Right lobe of liver (tissue), 6 donors: ENCODE data around the gene APMAP. TPM values are rescaled to one million over a fixed set of nuclear protein-coding genes. Genes with fewer than 3 reads are reported as not detected.
"Not testable (repeated sequence)": the region's sequence is repeated elsewhere in the genome, so short reads cannot be mapped to it uniquely, and the experiment has no call there.

Experiments used
- ATAC-seq, 4 donors: fragments of 200-7000 bp; cut with Tn5 transposase; one replicate each; pipeline ENCODE4 v1.9.1; 2020; ENCODE audit warnings: mild to moderate bottlenecking in 4 of 4, moderate library complexity in 4 of 4
- DNase-seq, 3 donors: peaks; one replicate each; pipeline ENCODE4 v3.0.0-alpha.2; 2020
- H3K27ac ChIP-seq, 3 donors: fragments of 200-600 bp; one replicate each; pipeline ENCODE4 v1.8.0; 2022
- H3K27me3 ChIP-seq, 2 donors: fragments of 200-600 bp; one replicate each; pipeline ENCODE4 v1.8.0; 2022
- H3K36me3 ChIP-seq, 4 donors: fragments of 200-600 bp; sonication (generic) in 1 of 4; one replicate each; pipeline versions ENCODE4 v1.5.1 to v1.8.0; 2017 to 2022; ENCODE audit warnings: control low read depth in 1 of 4
- H3K4me1 ChIP-seq, 4 donors: fragments of 200-600 bp; sonication (generic) in 1 of 4; one replicate each; pipeline versions ENCODE4 v1.5.1 to v1.8.0; 2017 to 2022; ENCODE audit warnings: control low read depth in 1 of 4
- H3K4me3 ChIP-seq, 3 donors: fragments of 200-600 bp; one replicate each; pipeline ENCODE4 v1.8.0; 2022
- H3K9me3 ChIP-seq, 4 donors: fragments of 200-600 bp; sonication (generic) in 1 of 4; one replicate each; pipeline versions ENCODE4 v1.5.1 to v1.8.0; 2017 to 2022; ENCODE audit warnings: control low read depth in 1 of 4
- POLR2A ChIP-seq: fragments of 450-650 bp; IDR thresholded peaks from one replicate; pipeline ENCODE4 v1.6.1; 2017; ENCODE audit warnings: antibody characterized with exemption, mild to moderate bottlenecking
- WGBS: methylation state at CpG from one replicate; pipeline ENCODE4 v1.1.6; 2018; ENCODE audit warnings: low coverage, low lambda C conversion rate; ENCODE audit not compliant: insufficient coverage; ENCODE audit errors: missing lambda C conversion rate; 5-methylcytosine and 5-hydroxymethylcytosine counted together
- intact Hi-C, 2 donors: fragments of 100-400 bp; cut with DNase I; formaldehyde crosslinking; loops; one replicate each; pipeline versions ENCODE4 v1.11.2 to v1.14.1; 2022
- total RNA-seq, 6 experiments: library from RNA; depleted of rRNA in 2 of 6; stranded (reverse); fragments of >200 nt in 2 of 6; fragmentation: NEBNext Ultra II Directional in 3 of 6; extraction: Animal tissue kit (Norgen Biotek cat#: 25700) in 3 of 6; gene quantifications; one replicate each; pipeline versions ENCODE4 v1.1.0 to v1.2.4, GENCODE V29; 2016 to 2023
- TF ChIP-seq, protein P1 (sequence below), 4 donors: fragments of 200-600 bp in 3 of 4; fragments of 450-650 bp in 1 of 4; IDR thresholded peaks; one replicate each; pipeline versions ENCODE4 v1.5.1 to v1.8.0; 2016 to 2022; ENCODE audit warnings: antibody characterized with exemption in 4 of 4, mild to moderate bottlenecking in 2 of 4
- donor health status: DM: no; HTN: yes; CAD: no.
- donor health status: DM: no; HTN: no; CAD: no.
- donor health status: DM: no; HTN: no; CAD: no.
- donor health status: DM: no; HTN: yes; CAD: no.
- donor health status: DM: no; HTN: yes; CAD: no.

Gene APMAP
- total RNA-seq, 6 experiments from 2014 or later, result 130 to 210 (median 140) TPM

DNA sequence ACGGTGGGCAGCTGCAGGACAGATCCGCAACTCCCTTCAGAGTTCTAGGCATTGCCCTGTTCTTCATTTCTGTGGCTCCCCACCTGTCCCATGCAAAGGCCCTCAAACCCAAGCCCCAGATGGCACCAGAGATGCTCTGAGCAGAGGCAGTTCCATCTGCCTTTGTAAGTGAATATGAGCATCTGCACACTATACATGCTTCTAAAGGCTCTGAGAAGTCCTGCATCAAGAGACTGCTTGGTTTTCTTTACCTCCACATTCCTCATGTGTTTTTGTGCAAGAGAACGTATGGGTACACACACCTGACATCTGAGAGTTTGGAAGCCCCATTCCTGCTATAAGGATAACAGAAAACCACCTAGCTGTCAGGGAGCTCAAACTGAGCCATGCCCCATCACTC lies 57.8 kb downstream of the APMAP start:
- TF ChIP-seq, protein P1, sequence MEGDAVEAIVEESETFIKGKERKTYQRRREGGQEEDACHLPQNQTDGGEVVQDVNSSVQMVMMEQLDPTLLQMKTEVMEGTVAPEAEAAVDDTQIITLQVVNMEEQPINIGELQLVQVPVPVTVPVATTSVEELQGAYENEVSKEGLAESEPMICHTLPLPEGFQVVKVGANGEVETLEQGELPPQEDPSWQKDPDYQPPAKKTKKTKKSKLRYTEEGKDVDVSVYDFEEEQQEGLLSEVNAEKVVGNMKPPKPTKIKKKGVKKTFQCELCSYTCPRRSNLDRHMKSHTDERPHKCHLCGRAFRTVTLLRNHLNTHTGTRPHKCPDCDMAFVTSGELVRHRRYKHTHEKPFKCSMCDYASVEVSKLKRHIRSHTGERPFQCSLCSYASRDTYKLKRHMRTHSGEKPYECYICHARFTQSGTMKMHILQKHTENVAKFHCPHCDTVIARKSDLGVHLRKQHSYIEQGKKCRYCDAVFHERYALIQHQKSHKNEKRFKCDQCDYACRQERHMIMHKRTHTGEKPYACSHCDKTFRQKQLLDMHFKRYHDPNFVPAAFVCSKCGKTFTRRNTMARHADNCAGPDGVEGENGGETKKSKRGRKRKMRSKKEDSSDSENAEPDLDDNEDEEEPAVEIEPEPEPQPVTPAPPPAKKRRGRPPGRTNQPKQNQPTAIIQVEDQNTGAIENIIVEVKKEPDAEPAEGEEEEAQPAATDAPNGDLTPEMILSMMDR (IDR thresholded peaks at IDR 0.05), result no peak
- no peak for TF ChIP-seq POLR2A
- ATAC-seq (no peak), DNase-seq (no peak)
- Histone ChIP-seq H3K4me3 (no peak overlapping the region), H3K4me1 (peaks cover 0 to 6% (median 2%) of the 10 kb centered on the region in 4 donors), H3K27me3 (no peaks in the 10 kb centered on the region), H3K9me3 (no peaks in the 10 kb centered on the region), H3K27ac (no peak overlapping the region), H3K36me3 (no peaks in the 10 kb centered on the region)
- intact Hi-C loops, result no loop called here
- WGBS, result 57% methylated on average over 1 of the region's 3 CpGs

DNA sequence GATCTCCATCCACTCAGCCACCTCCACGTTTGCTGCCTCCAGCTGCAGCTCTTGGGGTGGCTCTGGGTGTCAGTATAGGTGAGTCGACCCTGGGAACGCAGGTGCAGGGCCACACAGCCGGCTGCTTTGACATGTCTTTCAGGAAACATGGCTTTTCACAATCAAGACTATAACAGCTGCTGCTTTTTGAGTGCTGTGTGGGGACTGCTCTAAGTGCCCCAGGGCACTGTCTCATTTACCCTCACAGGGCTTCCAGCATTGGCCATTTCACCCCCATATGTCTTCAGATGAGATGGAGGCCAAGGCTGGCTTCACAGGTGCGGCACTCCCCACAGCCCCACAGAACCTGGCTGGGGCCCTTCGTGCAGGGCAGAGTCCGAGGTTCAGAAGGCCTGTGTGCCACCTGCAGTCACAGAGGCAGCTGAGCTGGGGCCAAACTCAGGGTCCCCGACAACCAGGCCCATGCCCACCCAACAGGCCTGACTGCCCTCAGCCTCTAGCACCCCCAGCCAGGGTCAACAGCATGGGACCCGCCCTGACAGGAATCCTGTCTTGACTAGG lies 58.4 kb downstream of the APMAP start:
- H3K4me3 ChIP-seq, result no peak overlapping the region
- no peak overlapping the region for H3K27ac ChIP-seq
- H3K27me3 ChIP-seq, result no peaks in the 10 kb centered on the region
- no peaks in the 10 kb centered on the region for H3K36me3 ChIP-seq
- WGBS, result 55% methylated on average over 2 of the region's 9 CpGs
- TF ChIP-seq POLR2A, result no peak
- TF ChIP-seq, protein P1 (IDR thresholded peaks at IDR 0.05), result no peak
- peaks cover 0 to 6% (median 2%) of the 10 kb centered on the region in 4 donors for H3K4me1 ChIP-seq
- ATAC-seq (peak; percentile 30 to 63 (median 55)), DNase-seq (no peak)
- intact Hi-C loops, result no loop called here
- H3K9me3 ChIP-seq, result no peaks in the 10 kb centered on the region

DNA sequence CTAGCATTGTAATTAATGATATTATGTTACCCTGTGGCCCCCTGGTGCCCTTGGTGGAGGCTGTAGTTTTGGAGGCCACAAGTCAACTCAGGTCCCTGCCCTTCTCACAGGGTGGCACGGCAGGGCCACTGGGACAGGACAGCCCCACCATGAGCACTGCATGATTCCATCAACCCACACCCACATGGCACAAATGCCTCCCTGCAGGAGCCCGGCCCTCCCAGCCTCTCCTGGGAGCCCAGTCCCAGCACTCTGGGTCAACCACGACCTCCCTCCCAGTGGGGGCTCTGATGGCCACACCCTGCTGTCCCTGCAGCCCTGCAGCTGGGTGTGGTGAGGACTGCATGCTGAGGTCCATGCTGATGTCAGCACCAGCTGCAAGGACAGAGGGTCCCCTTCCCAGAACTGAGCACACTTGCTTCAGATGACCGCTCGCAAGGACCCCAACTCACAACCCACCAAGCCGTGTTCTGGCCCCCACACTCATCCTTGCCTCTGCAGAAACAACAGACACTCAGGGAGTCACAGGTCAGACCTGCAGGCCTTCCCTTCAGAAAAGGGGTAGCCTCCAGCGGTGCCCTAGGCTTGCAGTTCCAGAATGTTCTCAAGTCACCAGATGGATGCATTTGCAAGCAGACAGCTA lies 59.2 kb downstream of the APMAP start:
- Histone ChIP-seq H3K27ac (no peak overlapping the region), H3K9me3 (no peaks in the 10 kb centered on the region), H3K4me1 (peaks cover 0 to 6% (median 2%) of the 10 kb centered on the region in 4 donors), H3K4me3 (no peak overlapping the region), H3K36me3 (no peaks in the 10 kb centered on the region), H3K27me3 (no peaks in the 10 kb centered on the region)
- DNase-seq, result no peak
- intact Hi-C loops, result no loop called here
- no peak for ATAC-seq
- WGBS, result no CpG with 5 or more reads among the region's 7 CpGs
- TF ChIP-seq POLR2A, result no peak
- TF ChIP-seq, protein P1 (IDR thresholded peaks at IDR 0.05), result no peak

DNA sequence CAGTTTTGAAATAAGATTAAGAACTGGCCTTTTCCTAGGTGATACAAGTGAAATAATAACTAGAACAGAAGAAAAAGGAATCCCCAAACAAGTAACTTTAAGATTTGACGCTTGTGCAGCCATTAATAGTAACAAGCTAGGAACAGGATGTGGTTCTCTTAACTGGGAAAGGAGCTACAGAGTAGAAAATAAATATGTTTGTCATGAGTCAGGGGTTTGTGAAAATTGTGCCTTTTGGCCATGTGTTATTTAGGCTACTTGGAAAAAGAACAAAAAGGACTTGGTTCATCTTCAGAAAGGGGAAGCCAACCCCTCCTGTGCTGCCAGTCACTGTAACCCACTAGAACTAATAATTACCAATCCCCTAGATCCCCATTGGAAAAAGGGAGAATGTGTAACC lies 60.7 kb downstream of the APMAP start:
- ATAC-seq, H3K9me3 ChIP-seq, H3K36me3 ChIP-seq, H3K27ac ChIP-seq, intact Hi-C loops, DNase-seq, H3K4me1 ChIP-seq, H3K4me3 ChIP-seq, H3K27me3 ChIP-seq: not testable (repeated sequence)
- 40% methylated on average over 1 of the region's 1 CpG for WGBS
